ENCODE measurements around the gene NDUFV3. TPM values are rescaled to one million over a fixed set of nuclear protein-coding genes. Genes with fewer than 3 reads are reported as not detected.
A peak's percentile ranks its signal among the peaks of the same experiment; 100 is the strongest.
"Not testable (repeated sequence)": the region's sequence is repeated elsewhere in the genome, so short reads cannot be mapped to it uniquely, and the experiment has no call there.

Gene NDUFV3
- total RNA-seq, 2 donors from 2014 or later, result 33.2 to 42.1 TPM

- DNase-seq (ENCODE audit: low spot score), result no peak
- H3K9me3 ChIP-seq, result no peaks in the 10 kb centered on the region
- H3K27me3 ChIP-seq (replicated peaks; ENCODE audit: insufficient read depth), result no peaks in the 10 kb centered on the region
- 88% methylated on average over 14 of the region's 14 CpGs for WGBS
- H3K4me1 ChIP-seq (replicated peaks), result no peaks in the 10 kb centered on the region
- no peaks in the 10 kb centered on the region for H3K36me3 ChIP-seq
- intact Hi-C loops (cut with DNase I), result no loop called here
- no peak overlapping the region for H3K27ac ChIP-seq
- TF ChIP-seq POLR2A (IDR thresholded peaks at IDR 0.05), result no peak
- no peak for TF ChIP-seq POLR2AphosphoS5 (IDR thresholded peaks at IDR 0.05)
- TF ChIP-seq CTCF (IDR thresholded peaks at IDR 0.05), result no peak
- no peak overlapping the region for H3K4me3 ChIP-seq
These were observed 28.8 kb upstream of the NDUFV3 start for GRCh38 chr21:42864286-42864685.

- H3K9me3 ChIP-seq, result no peaks in the 10 kb centered on the region
- TF ChIP-seq POLR2A (IDR thresholded peaks at IDR 0.05) (no peak), CTCF (IDR thresholded peaks at IDR 0.05) (no peak), POLR2AphosphoS5 (IDR thresholded peaks at IDR 0.05) (no peak)
- no peaks in the 10 kb centered on the region for H3K27me3 ChIP-seq (replicated peaks; ENCODE audit: insufficient read depth)
- 91% methylated on average over 26 of the region's 26 CpGs for WGBS
- no peak overlapping the region for H3K4me3 ChIP-seq
- intact Hi-C loops (cut with DNase I), result no loop called here
- no peaks in the 10 kb centered on the region for H3K4me1 ChIP-seq (replicated peaks)
- no peak for DNase-seq (ENCODE audit: low spot score)
- H3K27ac ChIP-seq, result no peak overlapping the region
- no peaks in the 10 kb centered on the region for H3K36me3 ChIP-seq
These were observed 28.0 kb upstream of the NDUFV3 start for GRCh38 chr21:42864815-42865775.

DNA sequence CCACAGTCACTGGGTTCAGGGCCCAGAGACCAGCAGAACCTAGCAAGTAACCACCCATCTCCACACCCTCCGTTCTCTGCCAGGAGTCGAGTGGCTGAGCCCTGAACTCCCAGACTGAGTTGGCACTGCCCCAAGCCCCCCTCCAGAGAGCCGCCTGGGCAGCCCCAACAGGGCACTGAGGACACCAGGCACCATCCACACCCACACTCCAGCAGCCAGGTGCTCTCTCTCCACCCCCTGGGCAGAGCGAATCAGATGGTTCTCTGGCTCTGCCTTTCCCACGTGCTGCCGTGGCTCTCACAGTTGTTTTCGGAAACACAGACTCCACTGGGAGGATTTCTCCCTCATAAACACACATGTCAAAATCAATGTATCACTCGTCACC lies 27.3 kb upstream of the NDUFV3 start:
- Histone ChIP-seq H3K4me3 (no peak overlapping the region), H3K27me3 (replicated peaks; ENCODE audit: insufficient read depth) (no peaks in the 10 kb centered on the region), H3K4me1 (replicated peaks) (no peaks in the 10 kb centered on the region), H3K27ac (no peak overlapping the region), H3K36me3 (no peaks in the 10 kb centered on the region), H3K9me3 (no peaks in the 10 kb centered on the region)
- TF ChIP-seq CTCF (IDR thresholded peaks at IDR 0.05) (no peak), POLR2AphosphoS5 (IDR thresholded peaks at IDR 0.05) (no peak), POLR2A (IDR thresholded peaks at IDR 0.05) (no peak)
- no peak for DNase-seq (ENCODE audit: low spot score)
- intact Hi-C loops (cut with DNase I), result no loop called here
- 74% methylated on average over 8 of the region's 8 CpGs for WGBS

- Histone ChIP-seq H3K36me3 (peaks cover 0 to 7% of the 10 kb centered on the region in 2 donors), H3K4me1 (replicated peaks) (no peaks in the 10 kb centered on the region), H3K4me3 (no peak overlapping the region), H3K9me3 (no peaks in the 10 kb centered on the region), H3K27ac (peak overlapping the region in 1 of 2 donors; percentile 41), H3K27me3 (replicated peaks; ENCODE audit: insufficient read depth) (no peaks in the 10 kb centered on the region)
- TF ChIP-seq POLR2A (IDR thresholded peaks at IDR 0.05) (no peak), POLR2AphosphoS5 (IDR thresholded peaks at IDR 0.05) (no peak), CTCF (IDR thresholded peaks at IDR 0.05) (no peak)
- 93% methylated on average over 9 of the region's 10 CpGs for WGBS
- intact Hi-C loops (cut with DNase I), result no loop called here
- DNase-seq (ENCODE audit: low spot score), result no peak
These were observed 24.9 kb upstream of the NDUFV3 start for GRCh38 chr21:42868196-42868595.

DNA sequence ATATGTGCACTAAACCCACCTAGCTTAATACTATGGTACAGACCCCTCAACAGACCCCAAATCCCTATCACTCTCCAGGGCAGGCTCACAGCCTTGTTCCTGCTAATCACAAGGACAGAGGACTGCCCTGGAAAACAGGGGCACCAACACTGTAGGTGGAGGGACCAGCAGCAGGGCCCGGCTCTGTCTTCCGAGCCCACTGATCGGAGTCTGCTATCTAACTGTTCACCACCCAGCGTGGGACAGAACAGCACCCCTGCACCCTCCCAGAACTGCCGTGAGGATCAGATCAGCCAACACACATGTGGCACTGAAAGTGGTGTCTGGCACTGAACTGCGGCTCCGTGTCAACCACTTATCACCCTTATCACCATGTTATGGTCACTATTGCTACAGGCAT lies 20.0 kb upstream of the NDUFV3 start:
- H3K36me3 ChIP-seq, result peaks cover 0 to 14% of the 10 kb centered on the region in 2 donors
- intact Hi-C loops (cut with DNase I), result no loop called here

GRCh38 chr21:42875811-42876210 lies 17.3 kb upstream of the NDUFV3 start:
- H3K4me1 ChIP-seq (replicated peaks); H3K27ac ChIP-seq; intact Hi-C loops (cut with DNase I); DNase-seq (ENCODE audit: low spot score); H3K9me3 ChIP-seq; H3K4me3 ChIP-seq; H3K27me3 ChIP-seq (replicated peaks; ENCODE audit: insufficient read depth): not testable (repeated sequence)
- peaks cover 0 to 14% of the 10 kb centered on the region in 2 donors for H3K36me3 ChIP-seq
- 96% methylated on average over 10 of the region's 10 CpGs for WGBS

More for the DNA sequence above, 20.0 kb upstream of the NDUFV3 start:
- TF ChIP-seq POLR2AphosphoS5 (IDR thresholded peaks at IDR 0.05) (no peak), POLR2A (IDR thresholded peaks at IDR 0.05) (no peak), CTCF (IDR thresholded peaks at IDR 0.05) (no peak)
- WGBS, result 96% methylated on average over 7 of the region's 7 CpGs
- Histone ChIP-seq H3K4me1 (replicated peaks) (peaks cover 2% of the 10 kb centered on the region), H3K27ac (no peak overlapping the region), H3K4me3 (no peak overlapping the region), H3K27me3 (replicated peaks; ENCODE audit: insufficient read depth) (no peaks in the 10 kb centered on the region), H3K9me3 (no peaks in the 10 kb centered on the region)
- no peak for DNase-seq (ENCODE audit: low spot score)
